Nasal cavity respiratory epithelium epithelial cell of viscerocranial mucosa (primary cell): ENCODE data around the gene BMP8B. TPM values are rescaled to one million over a fixed set of nuclear protein-coding genes. Genes with fewer than 3 reads are reported as not detected.

Experiments
- total RNA-seq: library from RNA; depleted of rRNA; stranded (reverse); fragments of >200 nt; gene quantifications from 2 replicates; pipeline ENCODE4 v1.2.3, GENCODE V29; 2014

The BMP8B gene, protein sequence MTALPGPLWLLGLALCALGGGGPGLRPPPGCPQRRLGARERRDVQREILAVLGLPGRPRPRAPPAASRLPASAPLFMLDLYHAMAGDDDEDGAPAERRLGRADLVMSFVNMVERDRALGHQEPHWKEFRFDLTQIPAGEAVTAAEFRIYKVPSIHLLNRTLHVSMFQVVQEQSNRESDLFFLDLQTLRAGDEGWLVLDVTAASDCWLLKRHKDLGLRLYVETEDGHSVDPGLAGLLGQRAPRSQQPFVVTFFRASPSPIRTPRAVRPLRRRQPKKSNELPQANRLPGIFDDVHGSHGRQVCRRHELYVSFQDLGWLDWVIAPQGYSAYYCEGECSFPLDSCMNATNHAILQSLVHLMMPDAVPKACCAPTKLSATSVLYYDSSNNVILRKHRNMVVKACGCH
- 0.50 and 1.0 TPM in 2 replicates for total RNA-seq

DNA sequence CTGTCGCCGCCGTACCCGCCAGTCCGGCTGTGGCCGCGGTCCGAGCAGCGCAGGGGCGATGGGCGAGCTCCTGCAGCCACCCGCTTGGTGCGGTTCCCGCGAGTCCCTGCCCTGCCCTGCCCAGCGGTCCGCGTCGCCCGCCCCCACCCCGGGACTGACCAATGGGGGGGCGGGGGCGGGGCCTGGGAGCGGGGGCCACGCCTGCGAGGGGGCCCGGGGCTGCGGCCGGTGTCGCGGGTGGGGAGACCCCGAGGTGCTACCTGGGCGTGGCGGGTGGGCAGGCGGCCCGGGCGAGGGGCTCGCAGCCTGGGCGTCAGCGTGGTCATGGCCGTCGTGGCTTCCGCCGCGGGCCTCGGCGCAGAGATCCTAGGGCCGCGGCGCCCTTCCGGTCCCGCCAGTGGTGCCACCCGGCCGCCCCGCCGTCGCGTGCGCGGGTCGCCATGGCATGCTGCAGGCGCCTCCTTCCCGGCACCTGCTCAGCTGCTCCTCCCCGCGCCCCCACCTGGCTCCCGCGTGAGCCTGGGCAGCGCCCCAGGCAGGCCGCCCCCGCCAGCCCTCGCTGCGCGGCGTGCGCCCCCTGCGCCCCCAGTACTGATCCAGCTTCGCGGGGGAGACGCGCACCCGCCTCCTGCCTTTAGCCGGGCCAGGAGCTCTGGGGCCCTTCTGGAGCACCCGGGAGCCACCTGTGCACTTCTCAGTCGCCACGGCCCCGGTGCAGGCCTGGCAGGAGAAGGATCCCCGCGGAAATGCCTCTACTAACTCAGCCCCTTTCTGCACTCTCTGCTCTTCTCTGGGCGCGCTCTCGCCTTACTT, at the start of gene BMP8B:
Gene BMP8B, minus strand, starts transcription at position 108 of the 813 bp plus-strand sequence. CDS start 380 bp downstream, outside the sequence.

DNA sequence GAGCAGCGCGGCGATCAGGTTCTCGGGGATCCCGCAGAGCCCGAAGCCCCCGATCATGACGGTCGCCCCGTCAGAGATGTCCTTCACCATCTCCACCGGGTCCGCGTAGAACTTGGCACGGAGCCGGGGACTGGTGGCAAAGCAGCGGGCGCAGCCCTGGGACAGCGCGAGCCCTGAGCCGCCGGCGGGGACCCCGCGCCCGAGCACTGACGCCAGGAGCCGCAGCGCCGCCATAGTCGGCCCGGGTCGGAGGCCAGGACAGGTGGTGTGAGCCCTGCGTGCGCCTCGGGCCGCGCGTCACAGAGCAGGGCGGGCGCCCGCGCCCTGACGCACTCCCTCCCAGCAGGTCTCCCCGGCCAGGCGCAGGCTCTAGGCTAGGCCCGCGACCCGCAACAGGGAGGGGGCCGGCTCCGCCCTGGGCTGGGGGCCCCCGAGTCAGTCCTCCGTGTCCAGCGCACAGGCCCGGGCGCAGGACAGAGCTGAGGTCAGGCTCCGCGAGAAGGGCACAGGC, 17.6 kb downstream of the BMP8B start, which contains the start of gene OXCT2:
Gene OXCT2, minus strand, starts transcription at position 327 of the 511 bp plus-strand sequence. Its CDS starts 93 bp downstream, at position 234.

DNA sequence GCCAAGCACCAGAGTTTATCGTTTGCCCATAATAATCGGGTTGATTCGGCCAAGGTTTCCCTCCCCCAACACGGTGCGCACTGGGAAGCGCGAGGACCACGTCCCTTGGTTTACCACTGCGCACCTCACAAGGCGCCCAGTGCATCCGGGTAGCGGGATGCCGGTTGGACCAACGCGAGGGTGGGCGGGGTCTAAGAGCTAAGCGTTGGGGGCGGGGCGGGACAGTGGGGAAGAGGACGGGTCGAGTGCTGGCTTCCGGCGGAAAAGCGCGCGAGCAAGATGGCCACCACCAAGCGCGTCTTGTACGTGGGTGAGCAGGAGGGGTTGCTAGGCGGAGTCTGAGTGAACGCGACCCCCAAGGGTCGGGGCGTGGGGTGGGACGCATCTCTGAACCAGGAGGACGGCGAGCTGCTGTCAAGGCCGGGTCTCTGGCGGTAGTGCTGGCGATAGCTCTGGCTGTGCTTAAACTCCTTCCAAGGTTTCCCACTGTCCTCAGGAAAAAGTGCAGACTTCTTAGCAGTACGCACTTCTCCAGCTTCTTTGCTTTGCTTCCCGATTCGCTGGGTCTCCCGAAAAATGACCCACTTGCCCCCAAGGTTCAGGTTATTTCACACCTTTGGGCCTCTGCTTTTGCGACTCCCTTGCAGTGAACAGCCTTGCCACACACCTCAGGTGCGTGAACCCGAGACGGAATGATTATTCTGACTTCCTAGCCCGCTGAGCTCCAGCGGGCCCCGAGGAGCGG, 49.9 kb downstream of the BMP8B start, which contains the start of gene PPIE:
Gene PPIE, plus strand, starts transcription at position 261 of the 745 bp plus-strand sequence. Its CDS starts 19 bp downstream, at position 280.

Other genes with a start within 250 kb of the BMP8B start
- 327 and 434 TPM in 2 replicates for gene PABPC4, start 212.1 kb downstream of the BMP8B start, total RNA-seq
- under 0.01 TPM in 1 of 2 replicates, not detected in the other for gene HEYL, start 149.2 kb downstream of the BMP8B start, total RNA-seq
- not detected in 2 replicates for gene NT5C1A, start 116.8 kb downstream of the BMP8B start, total RNA-seq
- gene HPCAL4, start 97.4 kb downstream of the BMP8B start, total RNA-seq: under 0.01 TPM in 2 replicates
- gene PPIE, start 50.0 kb downstream of the BMP8B start, total RNA-seq: 43.4 and 46.1 TPM in 2 replicates
- gene OXCT2, start 17.5 kb downstream of the BMP8B start, total RNA-seq: 0.36 and 1.7 TPM in 2 replicates
- 34.0 and 35.9 TPM in 2 replicates for gene TRIT1, start 94.6 kb upstream of the BMP8B start, total RNA-seq
- 10.3 and 16.5 TPM in 2 replicates for gene MYCL, start 113.1 kb upstream of the BMP8B start, total RNA-seq
- gene MFSD2A, start 166.3 kb upstream of the BMP8B start, total RNA-seq: 31.1 and 32.3 TPM in 2 replicates